Measurements from ENCODE around the gene CFAP206. TPM values are rescaled to one million over a fixed set of nuclear protein-coding genes. Genes with fewer than 3 reads are reported as not detected.

The CFAP206 gene
- total RNA-seq, 1 experiment from 2014 or later, result 0.14 TPM

DNA sequence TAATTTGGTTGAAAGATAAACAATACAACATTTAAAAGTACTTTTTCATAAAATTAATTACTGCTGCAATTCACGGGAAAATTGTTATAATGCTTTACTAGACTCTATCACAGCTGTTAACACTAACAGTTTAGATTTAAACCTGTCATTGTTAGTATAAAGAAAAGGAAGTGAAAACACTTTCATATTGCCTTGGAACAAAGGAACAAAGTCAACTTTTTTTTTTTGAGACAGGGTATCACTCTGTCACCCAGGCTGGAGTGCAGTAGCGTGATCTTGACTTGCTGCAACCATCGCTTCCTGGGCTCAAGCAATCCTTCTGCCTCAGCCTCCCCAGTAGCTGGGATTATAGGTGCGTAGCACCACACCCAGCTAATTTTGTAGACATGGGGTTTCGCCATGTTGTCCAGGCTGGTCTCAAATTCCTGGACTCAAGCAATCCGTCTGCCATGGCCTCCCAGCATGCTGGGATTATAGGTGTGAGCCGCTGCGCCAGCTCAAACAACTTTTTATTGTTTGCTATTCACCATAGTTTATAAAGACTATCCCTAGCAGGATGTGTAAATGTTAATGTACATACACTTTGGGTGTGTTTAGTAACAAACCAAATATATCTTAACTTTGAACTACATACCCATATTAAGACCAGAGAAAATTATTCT lies 87.1 kb downstream of the CFAP206 start:
- TF ChIP-seq, protein P1, sequence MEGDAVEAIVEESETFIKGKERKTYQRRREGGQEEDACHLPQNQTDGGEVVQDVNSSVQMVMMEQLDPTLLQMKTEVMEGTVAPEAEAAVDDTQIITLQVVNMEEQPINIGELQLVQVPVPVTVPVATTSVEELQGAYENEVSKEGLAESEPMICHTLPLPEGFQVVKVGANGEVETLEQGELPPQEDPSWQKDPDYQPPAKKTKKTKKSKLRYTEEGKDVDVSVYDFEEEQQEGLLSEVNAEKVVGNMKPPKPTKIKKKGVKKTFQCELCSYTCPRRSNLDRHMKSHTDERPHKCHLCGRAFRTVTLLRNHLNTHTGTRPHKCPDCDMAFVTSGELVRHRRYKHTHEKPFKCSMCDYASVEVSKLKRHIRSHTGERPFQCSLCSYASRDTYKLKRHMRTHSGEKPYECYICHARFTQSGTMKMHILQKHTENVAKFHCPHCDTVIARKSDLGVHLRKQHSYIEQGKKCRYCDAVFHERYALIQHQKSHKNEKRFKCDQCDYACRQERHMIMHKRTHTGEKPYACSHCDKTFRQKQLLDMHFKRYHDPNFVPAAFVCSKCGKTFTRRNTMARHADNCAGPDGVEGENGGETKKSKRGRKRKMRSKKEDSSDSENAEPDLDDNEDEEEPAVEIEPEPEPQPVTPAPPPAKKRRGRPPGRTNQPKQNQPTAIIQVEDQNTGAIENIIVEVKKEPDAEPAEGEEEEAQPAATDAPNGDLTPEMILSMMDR (IDR thresholded peaks at IDR 0.05; ENCODE audit: unreplicated experiment), result no peak

DNA sequence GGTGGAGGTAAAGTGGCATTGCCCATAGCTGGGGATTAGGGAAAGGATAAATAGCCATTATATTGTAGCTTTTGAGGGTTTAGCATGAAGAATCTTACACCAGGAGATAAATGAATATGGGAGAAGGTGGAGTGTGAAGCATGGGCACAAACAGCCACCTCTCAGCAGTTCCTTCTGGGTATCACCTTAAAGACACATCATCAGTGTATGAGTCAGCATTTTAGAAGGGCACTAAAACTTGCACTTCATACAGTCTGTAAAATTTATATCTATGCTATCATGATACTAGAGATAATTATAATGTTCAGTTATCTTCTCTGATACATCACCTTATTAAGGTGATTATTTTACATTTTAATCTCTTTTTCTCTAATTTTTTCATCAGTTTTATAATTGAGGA lies 90.3 kb downstream of the CFAP206 start:
- no peaks in the 10 kb centered on the region for H3K27me3 Mint-ChIP-seq (ENCODE audit: unreplicated experiment)
- intact Hi-C loops (cut with micrococcal nuclease; ENCODE audit: unreplicated experiment), result no loop called here
- no peaks in the 10 kb centered on the region for H3K4me1 Mint-ChIP-seq (ENCODE audit: low read depth, unreplicated experiment)
- no peak overlapping the region for H3K27ac Mint-ChIP-seq (ENCODE audit: unreplicated experiment)
- H3K9me3 Mint-ChIP-seq (ENCODE audit: low read depth, unreplicated experiment), result no peaks in the 10 kb centered on the region
- CTCF ChIA-PET, result no interaction called here
- TF ChIP-seq, protein P1 (IDR thresholded peaks at IDR 0.05; ENCODE audit: unreplicated experiment), result no peak
- no TSS peak for BruUV-seq (replicated peaks)
- no peak for DNase-seq
- no peak overlapping the region for H3K4me3 Mint-ChIP-seq (ENCODE audit: low read depth, unreplicated experiment)
- peaks cover 2% of the 10 kb centered on the region for H3K36me3 Mint-ChIP-seq (ENCODE audit: insufficient read depth, unreplicated experiment)

More for the DNA sequence above, 87.1 kb downstream of the CFAP206 start:
- Mint-ChIP-seq H3K4me1 (ENCODE audit: low read depth, unreplicated experiment) (no peaks in the 10 kb centered on the region), H3K36me3 (ENCODE audit: insufficient read depth, unreplicated experiment) (no peaks in the 10 kb centered on the region), H3K27ac (ENCODE audit: unreplicated experiment) (no peak overlapping the region), H3K9me3 (ENCODE audit: low read depth, unreplicated experiment) (no peaks in the 10 kb centered on the region), H3K4me3 (ENCODE audit: low read depth, unreplicated experiment) (no peak overlapping the region), H3K27me3 (ENCODE audit: unreplicated experiment) (no peaks in the 10 kb centered on the region)
- DNase-seq, result no peak
- no TSS peak for BruUV-seq (replicated peaks)
- CTCF ChIA-PET, result no interaction called here
- intact Hi-C loops (cut with micrococcal nuclease; ENCODE audit: unreplicated experiment), result no loop called here

DNA sequence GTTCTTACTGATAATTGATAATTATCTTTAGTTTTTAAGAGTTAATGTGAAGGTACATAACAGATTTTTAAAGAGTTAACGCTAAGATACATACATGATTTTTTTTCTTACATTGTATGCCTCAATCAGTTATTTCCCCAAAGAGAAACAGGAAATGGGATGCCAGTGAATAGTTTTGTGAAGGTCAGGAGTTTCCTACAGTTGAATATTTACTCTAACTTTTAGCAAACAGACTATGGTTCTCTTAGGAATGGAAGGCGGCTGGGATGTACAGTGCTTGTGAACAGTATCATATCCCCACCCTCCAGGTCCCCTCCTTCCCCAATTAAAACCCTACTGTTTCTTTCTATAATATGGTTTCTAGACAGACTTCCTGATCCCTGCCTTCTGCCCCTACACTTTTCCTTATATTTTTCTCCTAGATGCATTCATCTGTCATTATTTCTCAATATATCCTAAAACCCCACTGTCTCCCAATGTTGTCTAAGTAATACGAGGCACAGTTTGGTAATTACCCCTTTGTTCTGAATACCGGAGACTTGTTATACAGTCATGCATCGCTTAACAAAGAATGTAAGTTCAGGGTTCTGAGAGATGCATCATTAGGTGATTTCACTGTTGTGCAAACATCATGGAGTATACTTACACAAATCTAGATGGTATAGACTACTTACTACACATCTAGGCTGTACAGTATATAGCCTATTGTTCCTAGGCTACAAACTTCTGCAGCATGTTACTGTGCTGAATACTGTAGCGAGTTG lies 94.2 kb downstream of the CFAP206 start:
- no peak for DNase-seq
- H3K4me1 Mint-ChIP-seq (ENCODE audit: low read depth, unreplicated experiment), result no peaks in the 10 kb centered on the region
- TF ChIP-seq, protein P1 (IDR thresholded peaks at IDR 0.05; ENCODE audit: unreplicated experiment), result no peak
- H3K9me3 Mint-ChIP-seq (ENCODE audit: low read depth, unreplicated experiment), result no peaks in the 10 kb centered on the region
- no peak overlapping the region for H3K4me3 Mint-ChIP-seq (ENCODE audit: low read depth, unreplicated experiment)
- H3K36me3 Mint-ChIP-seq (ENCODE audit: insufficient read depth, unreplicated experiment), result peaks cover 12% of the 10 kb centered on the region
- intact Hi-C loops (cut with micrococcal nuclease; ENCODE audit: unreplicated experiment), result no loop called here
- H3K27ac Mint-ChIP-seq (ENCODE audit: unreplicated experiment), result no peak overlapping the region
- H3K27me3 Mint-ChIP-seq (ENCODE audit: unreplicated experiment), result no peaks in the 10 kb centered on the region
- no TSS peak for BruUV-seq (replicated peaks)
- CTCF ChIA-PET, result no interaction called here

DNA sequence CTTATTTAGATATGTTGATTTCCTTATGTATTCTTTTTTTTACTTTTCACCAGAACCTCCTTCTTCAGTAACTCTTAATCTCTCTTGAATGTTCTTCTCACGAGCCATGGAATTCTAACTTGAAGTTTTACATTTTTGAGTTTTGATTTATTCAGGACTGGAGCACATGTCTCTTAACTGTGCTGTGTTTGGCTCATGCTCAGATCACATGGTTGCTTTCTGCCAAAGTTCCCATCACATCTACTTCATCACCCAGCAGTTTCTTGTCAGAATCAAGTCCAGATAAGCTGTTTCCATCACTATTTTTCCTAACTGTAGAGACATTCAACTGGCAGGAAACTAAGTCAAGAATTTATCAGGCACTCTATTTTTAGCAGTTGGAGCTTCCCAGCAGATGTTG lies 96.7 kb downstream of the CFAP206 start:
- BruUV-seq (replicated peaks), result no TSS peak
- H3K27me3 Mint-ChIP-seq (ENCODE audit: unreplicated experiment), result no peaks in the 10 kb centered on the region
- H3K36me3 Mint-ChIP-seq (ENCODE audit: insufficient read depth, unreplicated experiment), result peaks cover 12% of the 10 kb centered on the region
- intact Hi-C loops (cut with micrococcal nuclease; ENCODE audit: unreplicated experiment), result no loop called here
- TF ChIP-seq, protein P1 (IDR thresholded peaks at IDR 0.05; ENCODE audit: unreplicated experiment), result no peak
- no peaks in the 10 kb centered on the region for H3K9me3 Mint-ChIP-seq (ENCODE audit: low read depth, unreplicated experiment)
- no peak overlapping the region for H3K27ac Mint-ChIP-seq (ENCODE audit: unreplicated experiment)
- no peaks in the 10 kb centered on the region for H3K4me1 Mint-ChIP-seq (ENCODE audit: low read depth, unreplicated experiment)
- no peak for DNase-seq
- H3K4me3 Mint-ChIP-seq (ENCODE audit: low read depth, unreplicated experiment), result no peak overlapping the region
- CTCF ChIA-PET, result no interaction called here

Other genes starting within 250 kb of the CFAP206 start
- gene SMIM8, start 85.4 kb upstream of the CFAP206 start, total RNA-seq (2022), result 15.1 and 19.0 TPM in 2 replicates
- gene GJB7, start 78.7 kb upstream of the CFAP206 start, total RNA-seq (2022), result 0.47 TPM in 1 of 2 replicates, not detected in the other
- gene C6orf163, start 63.2 kb upstream of the CFAP206 start, total RNA-seq (2022), result 5.9 TPM in 2 replicates
- gene SLC35A1, start 65.0 kb downstream of the CFAP206 start, total RNA-seq (2022), result 17.5 and 19.4 TPM in 2 replicates
- 24.4 and 24.7 TPM in 2 replicates for gene RARS2, start 182.0 kb downstream of the CFAP206 start, total RNA-seq (2022)
- 32.7 and 35.1 TPM in 2 replicates for gene ORC3, start 182.2 kb downstream of the CFAP206 start, total RNA-seq (2022)

Data from Calu3 (cell line).